Measurements from ENCODE around the gene TUBB. TPM values are rescaled to one million over a fixed set of nuclear protein-coding genes. Genes with fewer than 3 reads are reported as not detected.
"Not testable (repeated sequence)": the region's sequence is repeated elsewhere in the genome, so short reads cannot be mapped to it uniquely, and the experiment has no call there.

The TUBB gene
- total RNA-seq, 2 experiments from 2014 or later, result 1,244 to 1,346 TPM

DNA sequence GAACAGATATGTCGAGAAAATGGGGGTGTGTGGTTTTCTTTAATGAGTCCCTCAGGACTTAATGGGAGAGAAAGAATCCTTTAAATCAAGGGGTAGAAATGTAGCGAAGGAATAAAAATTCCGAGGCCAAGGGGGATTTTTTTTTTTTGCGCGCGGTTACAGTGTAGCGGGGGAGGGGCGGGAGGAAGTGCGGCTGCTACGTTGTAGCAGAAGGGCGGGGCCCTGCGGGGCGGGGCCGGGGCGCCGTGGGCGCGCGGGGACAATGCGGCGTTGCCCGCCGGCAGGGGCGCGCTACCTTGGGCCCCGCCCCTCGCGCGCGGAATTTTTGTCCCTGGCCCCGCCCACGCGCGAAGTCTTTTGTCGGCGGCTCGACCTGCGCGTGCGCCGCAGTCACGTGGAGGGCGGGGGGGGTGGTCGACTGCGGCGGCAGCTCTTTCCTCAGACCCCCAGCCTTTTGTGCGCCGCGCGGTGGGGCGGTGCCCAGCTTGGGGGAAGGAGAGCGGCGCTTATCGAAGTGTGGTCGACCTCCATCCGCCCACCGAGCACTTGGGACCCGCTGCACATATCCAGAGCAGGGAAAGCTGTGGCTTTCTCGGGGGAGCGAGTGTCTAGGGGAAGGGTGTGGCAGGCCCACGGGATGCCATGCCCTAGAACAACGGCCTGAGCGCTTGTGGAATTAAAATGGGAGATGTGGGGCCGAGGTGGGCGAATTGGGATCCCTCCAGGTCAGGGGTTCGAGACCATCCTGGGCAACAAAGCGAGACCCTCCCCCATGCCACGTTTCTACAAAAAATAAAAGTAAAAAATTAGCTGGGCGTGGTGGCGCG lies 1.3 kb downstream of the TUBB start:
- Histone ChIP-seq H2AFZ (ENCODE audit: low read length) (no peak overlapping the region), H3K9me3 (ENCODE audit: low read length) (no peaks in the 10 kb centered on the region), H3K79me2 (ENCODE audit: insufficient read depth, low read depth, low read length) (peaks cover 85% of the 10 kb centered on the region), H3K9me2 (ENCODE audit: insufficient read depth, low read length) (no peaks in the 10 kb centered on the region), H3K4me3 (ENCODE audit: low read depth, low read length, poor library complexity, severe bottlenecking) (peak overlapping the region; percentile 91), H3K4me2 (ENCODE audit: low read length) (peak overlapping the region; percentile 95), H4K20me1 (ENCODE audit: insufficient read depth, low read length) (peaks cover 35% of the 10 kb centered on the region), H3K36me3 (ENCODE audit: insufficient read depth, low read length) (peaks cover 65% of the 10 kb centered on the region), H3K4me1 (ENCODE audit: insufficient read depth, low read length, poor library complexity, severe bottlenecking) (peaks cover 48% of the 10 kb centered on the region), H3K27ac (ENCODE audit: low read depth, low read length, poor library complexity, severe bottlenecking) (peak overlapping the region; percentile 97)
- DNase-seq (ENCODE audit: low spot score), result peak; percentile 93
- TF ChIP-seq, protein P1, sequence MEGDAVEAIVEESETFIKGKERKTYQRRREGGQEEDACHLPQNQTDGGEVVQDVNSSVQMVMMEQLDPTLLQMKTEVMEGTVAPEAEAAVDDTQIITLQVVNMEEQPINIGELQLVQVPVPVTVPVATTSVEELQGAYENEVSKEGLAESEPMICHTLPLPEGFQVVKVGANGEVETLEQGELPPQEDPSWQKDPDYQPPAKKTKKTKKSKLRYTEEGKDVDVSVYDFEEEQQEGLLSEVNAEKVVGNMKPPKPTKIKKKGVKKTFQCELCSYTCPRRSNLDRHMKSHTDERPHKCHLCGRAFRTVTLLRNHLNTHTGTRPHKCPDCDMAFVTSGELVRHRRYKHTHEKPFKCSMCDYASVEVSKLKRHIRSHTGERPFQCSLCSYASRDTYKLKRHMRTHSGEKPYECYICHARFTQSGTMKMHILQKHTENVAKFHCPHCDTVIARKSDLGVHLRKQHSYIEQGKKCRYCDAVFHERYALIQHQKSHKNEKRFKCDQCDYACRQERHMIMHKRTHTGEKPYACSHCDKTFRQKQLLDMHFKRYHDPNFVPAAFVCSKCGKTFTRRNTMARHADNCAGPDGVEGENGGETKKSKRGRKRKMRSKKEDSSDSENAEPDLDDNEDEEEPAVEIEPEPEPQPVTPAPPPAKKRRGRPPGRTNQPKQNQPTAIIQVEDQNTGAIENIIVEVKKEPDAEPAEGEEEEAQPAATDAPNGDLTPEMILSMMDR (conservative IDR thresholded peaks at IDR 0.05; ENCODE audit: low read length), result peak; percentile 48; the same call in 1 of the 2 replicates
- TF ChIP-seq EZH2phosphoT487 (IDR thresholded peaks at IDR 0.05; ENCODE audit: borderline replicate concordance, low read depth, low read length), result no peak
- POLR2A ChIA-PET, result interaction anchor here (0.6 to 6.0 kb wide), 9 partner anchors 9 to 106 kb away, joined by 3 to 71 read pairs (median 5); partner anchors contain the start of gene NRM
- CTCF ChIA-PET (ENCODE audit: unreplicated experiment), result interaction anchor here (0.6 to 2.0 kb wide), 3 partner anchors 9 to 42 kb away, joined by 3 to 7 read pairs (median 7); no protein-coding TSS in a partner anchor
- intact Hi-C loops (cut with micrococcal nuclease; ENCODE audit: unreplicated experiment), result loop anchor here (1.0 to 5.0 kb wide), 3 partner anchors 39 to 164 kb away; partner anchors contain the start of genes GNL1 and PRR3
- BruUV-seq (replicated peaks), result no TSS peak

DNA sequence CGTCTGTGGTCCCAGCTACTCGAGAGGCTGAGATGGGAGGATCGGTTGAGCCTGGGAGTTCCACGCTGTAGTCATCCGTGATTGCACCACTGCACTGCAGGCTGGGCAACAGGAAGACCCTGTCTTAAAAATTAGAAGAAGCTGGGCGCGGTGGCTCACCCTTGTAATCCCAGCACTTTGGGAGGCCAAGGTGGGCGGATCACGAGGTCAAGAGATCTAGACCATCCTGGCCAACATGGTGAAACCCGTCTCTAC lies 1.8 kb downstream of the TUBB start:
- peaks cover 82% of the 10 kb centered on the region for H3K79me2 ChIP-seq (ENCODE audit: insufficient read depth, low read depth, low read length)
- peaks cover 71% of the 10 kb centered on the region for H3K36me3 ChIP-seq (ENCODE audit: insufficient read depth, low read length)
- H3K9me2 ChIP-seq (ENCODE audit: insufficient read depth, low read length); H3K9me3 ChIP-seq (ENCODE audit: low read length); BruUV-seq (replicated peaks); H2AFZ ChIP-seq (ENCODE audit: low read length): not testable (repeated sequence)
- peak overlapping the region; percentile 95 for H3K4me2 ChIP-seq (ENCODE audit: low read length)
- intact Hi-C loops (cut with micrococcal nuclease; ENCODE audit: unreplicated experiment), result loop anchor here (1.0 to 5.0 kb wide), 2 partner anchors 43 to 165 kb away; partner anchors contain the start of genes GNL1 and PRR3
- H3K4me3 ChIP-seq (ENCODE audit: low read depth, low read length, poor library complexity, severe bottlenecking), result peak overlapping the region; percentile 91
- DNase-seq (ENCODE audit: low spot score), result peak; percentile 40
- peaks cover 35% of the 10 kb centered on the region for H4K20me1 ChIP-seq (ENCODE audit: insufficient read depth, low read length)
- ChIA-PET CTCF (ENCODE audit: unreplicated experiment) (interaction anchor here (0.6 to 2.0 kb wide), 3 partner anchors 9 to 43 kb away, joined by 3 to 7 read pairs (median 7); no protein-coding TSS in a partner anchor), POLR2A (interaction anchor here (0.6 to 6.0 kb wide), 5 partner anchors 32 to 107 kb away, joined by 4 to 71 read pairs (median 8); partner anchors contain the start of gene NRM)
- H3K4me1 ChIP-seq (ENCODE audit: insufficient read depth, low read length, poor library complexity, severe bottlenecking), result peaks cover 45% of the 10 kb centered on the region
- peak overlapping the region; percentile 97 for H3K27ac ChIP-seq (ENCODE audit: low read depth, low read length, poor library complexity, severe bottlenecking)

DNA sequence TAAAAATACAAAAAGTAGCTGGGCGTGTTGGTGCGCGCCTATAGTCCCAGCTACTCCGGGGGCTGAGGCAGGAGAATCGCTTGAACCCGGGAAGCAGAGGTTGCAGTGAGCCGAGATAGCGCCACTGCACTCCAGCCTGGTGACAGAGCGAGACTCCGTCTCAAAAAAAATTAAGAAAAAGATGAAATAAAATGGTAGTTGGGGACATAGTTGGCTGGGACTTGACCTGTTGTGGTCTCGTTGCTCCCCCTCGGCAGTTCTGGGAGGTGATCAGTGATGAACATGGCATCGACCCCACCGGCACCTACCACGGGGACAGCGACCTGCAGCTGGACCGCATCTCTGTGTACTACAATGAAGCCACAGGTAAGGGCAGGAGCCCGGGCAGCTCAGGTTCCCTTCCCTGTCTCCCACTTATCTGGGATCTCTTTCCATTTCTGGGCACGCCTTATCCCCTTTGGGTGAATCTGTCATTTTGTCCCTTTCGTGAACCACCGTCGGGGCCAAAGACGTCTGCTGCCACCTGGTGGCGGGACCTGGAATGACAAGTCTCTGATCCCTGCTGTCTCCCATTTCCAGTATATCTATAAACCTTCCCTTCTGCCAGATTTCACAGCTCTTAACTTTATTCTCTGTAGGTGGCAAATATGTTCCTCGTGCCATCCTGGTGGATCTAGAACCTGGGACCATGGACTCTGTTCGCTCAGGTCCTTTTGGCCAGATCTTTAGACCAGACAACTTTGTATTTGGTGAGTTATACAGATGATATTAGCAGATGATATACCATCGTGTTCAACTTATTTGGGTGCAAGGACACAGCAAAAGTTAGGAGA lies 2.3 kb downstream of the TUBB start:
- CTCF ChIA-PET (ENCODE audit: unreplicated experiment), result interaction anchor here (0.8 to 2.0 kb wide), 4 partner anchors 8 to 43 kb away, joined by 3 to 7 read pairs (median 5); no protein-coding TSS in a partner anchor
- Histone ChIP-seq H3K79me2 (ENCODE audit: insufficient read depth, low read depth, low read length) (peaks cover 82% of the 10 kb centered on the region), H3K4me3 (ENCODE audit: low read depth, low read length, poor library complexity, severe bottlenecking) (peak overlapping the region; percentile 91), H3K27ac (ENCODE audit: low read depth, low read length, poor library complexity, severe bottlenecking) (peak overlapping the region; percentile 97), H3K36me3 (ENCODE audit: insufficient read depth, low read length) (peaks cover 75% of the 10 kb centered on the region), H3K4me1 (ENCODE audit: insufficient read depth, low read length, poor library complexity, severe bottlenecking) (peaks cover 45% of the 10 kb centered on the region), H4K20me1 (ENCODE audit: insufficient read depth, low read length) (peaks cover 35% of the 10 kb centered on the region), H3K9me3 (ENCODE audit: low read length) (no peaks in the 10 kb centered on the region), H3K4me2 (ENCODE audit: low read length) (peak overlapping the region; percentile 95), H3K9me2 (ENCODE audit: insufficient read depth, low read length) (no peaks in the 10 kb centered on the region), H2AFZ (ENCODE audit: low read length) (no peak overlapping the region)
- no TSS peak for BruUV-seq (replicated peaks)
- TF ChIP-seq, protein P1 (conservative IDR thresholded peaks at IDR 0.05; ENCODE audit: low read length), result peak; percentile 98
- TF ChIP-seq EZH2phosphoT487 (IDR thresholded peaks at IDR 0.05; ENCODE audit: borderline replicate concordance, low read depth, low read length), result no peak
- DNase-seq (ENCODE audit: low spot score), result peak; percentile 79
- intact Hi-C loops (cut with micrococcal nuclease; ENCODE audit: unreplicated experiment), result loop anchor here (1.0 to 5.0 kb wide), 2 partner anchors 43 to 165 kb away; partner anchors contain the start of genes GNL1 and PRR3
- POLR2A ChIA-PET, result interaction anchor here (1.2 to 6.0 kb wide), 3 partner anchors 33 to 43 kb away, joined by 5 to 71 read pairs (median 12); partner anchors contain the start of gene NRM

DNA sequence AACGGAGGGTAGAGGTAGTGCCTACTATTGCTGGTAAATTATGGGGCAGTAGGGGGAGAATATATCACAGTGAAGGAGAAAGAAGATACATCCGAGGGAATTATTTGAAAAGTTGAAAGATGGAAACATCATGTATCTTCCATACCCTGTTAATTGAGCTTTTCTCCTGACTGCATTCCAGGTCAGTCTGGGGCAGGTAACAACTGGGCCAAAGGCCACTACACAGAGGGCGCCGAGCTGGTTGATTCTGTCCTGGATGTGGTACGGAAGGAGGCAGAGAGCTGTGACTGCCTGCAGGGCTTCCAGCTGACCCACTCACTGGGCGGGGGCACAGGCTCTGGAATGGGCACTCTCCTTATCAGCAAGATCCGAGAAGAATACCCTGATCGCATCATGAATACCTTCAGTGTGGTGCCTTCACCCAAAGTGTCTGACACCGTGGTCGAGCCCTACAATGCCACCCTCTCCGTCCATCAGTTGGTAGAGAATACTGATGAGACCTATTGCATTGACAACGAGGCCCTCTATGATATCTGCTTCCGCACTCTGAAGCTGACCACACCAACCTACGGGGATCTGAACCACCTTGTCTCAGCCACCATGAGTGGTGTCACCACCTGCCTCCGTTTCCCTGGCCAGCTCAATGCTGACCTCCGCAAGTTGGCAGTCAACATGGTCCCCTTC lies 3.1 kb downstream of the TUBB start:
- DNase-seq (ENCODE audit: low spot score); H3K9me2 ChIP-seq (ENCODE audit: insufficient read depth, low read length); H3K9me3 ChIP-seq (ENCODE audit: low read length); H3K27ac ChIP-seq (ENCODE audit: low read depth, low read length, poor library complexity, severe bottlenecking); BruUV-seq (replicated peaks); POLR2A ChIA-PET; H2AFZ ChIP-seq (ENCODE audit: low read length): not testable (repeated sequence)
- Histone ChIP-seq H3K4me2 (ENCODE audit: low read length) (peak overlapping the region; percentile 95), H3K79me2 (ENCODE audit: insufficient read depth, low read depth, low read length) (peaks cover 74% of the 10 kb centered on the region), H3K4me1 (ENCODE audit: insufficient read depth, low read length, poor library complexity, severe bottlenecking) (peaks cover 52% of the 10 kb centered on the region), H4K20me1 (ENCODE audit: insufficient read depth, low read length) (peaks cover 35% of the 10 kb centered on the region), H3K36me3 (ENCODE audit: insufficient read depth, low read length) (peaks cover 83% of the 10 kb centered on the region), H3K4me3 (ENCODE audit: low read depth, low read length, poor library complexity, severe bottlenecking) (peak overlapping the region; percentile 91)
- intact Hi-C loops (cut with micrococcal nuclease; ENCODE audit: unreplicated experiment), result loop anchor here (5.0 kb wide), 1 partner anchor 166 kb away; the partner anchor contains the start of genes GNL1 and PRR3
- CTCF ChIA-PET (ENCODE audit: unreplicated experiment), result interaction anchor here (0.8 to 2.0 kb wide), 3 partner anchors 8 to 43 kb away, joined by 3 to 7 read pairs (median 3); no protein-coding TSS in a partner anchor

Data from OCI-LY7 (cell line).